Measurements from ENCODE around the gene SMAD6.

Gene SMAD6

DNA sequence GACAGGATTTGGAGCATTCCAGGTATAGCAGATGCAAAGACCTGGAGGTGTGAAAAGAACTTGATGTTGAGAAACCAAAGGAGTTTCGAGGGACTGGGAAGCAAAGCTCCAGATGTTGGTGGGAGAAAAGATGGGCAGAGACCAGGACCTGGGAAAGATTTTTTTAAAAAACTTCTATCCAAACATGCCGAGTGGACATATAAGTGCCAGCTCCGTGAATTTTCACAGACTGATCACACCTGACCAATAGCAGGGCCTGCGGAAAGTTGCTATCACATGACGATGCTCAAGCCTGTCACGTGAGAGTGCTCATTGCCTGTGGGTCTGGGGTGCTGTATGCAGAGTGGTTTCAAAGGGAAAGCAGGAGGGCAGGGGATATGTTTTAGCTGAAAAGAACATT is 19.9 kb downstream of the SMAD6 start:
- DNase-seq: no peak

GRCh38 chr15:66722757-66723540 is 20.9 kb downstream of the SMAD6 start:
- DNase-seq: no peak

DNA sequence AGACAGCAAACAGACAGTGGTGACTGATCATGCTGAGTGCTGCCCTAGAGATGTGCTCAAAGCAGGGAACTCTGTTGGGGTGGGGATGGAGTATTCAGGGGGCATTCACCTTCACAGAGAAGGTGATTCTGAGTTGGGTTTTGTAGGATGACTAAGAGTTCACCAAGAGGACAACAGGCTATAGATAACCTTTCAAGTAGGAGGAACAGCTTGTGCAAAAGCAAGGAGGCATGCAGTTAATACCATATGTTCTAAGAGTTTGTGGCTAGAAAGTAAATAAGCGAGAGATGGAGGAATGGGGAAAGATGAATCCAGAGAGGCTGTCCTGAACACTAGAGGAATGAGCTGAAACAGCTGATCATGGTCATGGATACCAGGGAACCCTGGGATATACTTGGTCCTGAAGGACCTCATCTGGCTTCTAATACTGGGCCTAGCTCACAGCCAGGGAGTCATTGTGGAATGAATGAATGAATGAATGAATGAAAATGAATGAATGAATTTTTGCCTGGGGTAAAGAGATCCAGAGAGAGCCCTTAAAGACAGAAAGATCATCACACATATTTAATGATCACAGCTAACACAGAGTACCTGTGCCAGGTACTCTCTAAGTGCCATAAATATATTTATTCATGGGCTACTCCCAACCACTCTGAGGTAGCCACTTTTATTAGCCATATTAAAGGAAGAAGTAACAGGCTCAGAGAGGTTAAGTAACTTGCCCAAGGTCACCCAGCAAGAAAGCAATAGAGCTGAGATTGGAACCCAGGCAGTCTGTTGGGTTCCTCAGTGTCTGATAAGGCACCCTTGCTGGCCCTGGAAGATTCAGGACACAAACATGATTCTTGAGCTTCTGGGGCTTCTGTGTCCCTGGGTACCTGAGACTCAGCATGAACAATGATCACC is 22.0 kb downstream of the SMAD6 start:
- no peak for DNase-seq

DNA sequence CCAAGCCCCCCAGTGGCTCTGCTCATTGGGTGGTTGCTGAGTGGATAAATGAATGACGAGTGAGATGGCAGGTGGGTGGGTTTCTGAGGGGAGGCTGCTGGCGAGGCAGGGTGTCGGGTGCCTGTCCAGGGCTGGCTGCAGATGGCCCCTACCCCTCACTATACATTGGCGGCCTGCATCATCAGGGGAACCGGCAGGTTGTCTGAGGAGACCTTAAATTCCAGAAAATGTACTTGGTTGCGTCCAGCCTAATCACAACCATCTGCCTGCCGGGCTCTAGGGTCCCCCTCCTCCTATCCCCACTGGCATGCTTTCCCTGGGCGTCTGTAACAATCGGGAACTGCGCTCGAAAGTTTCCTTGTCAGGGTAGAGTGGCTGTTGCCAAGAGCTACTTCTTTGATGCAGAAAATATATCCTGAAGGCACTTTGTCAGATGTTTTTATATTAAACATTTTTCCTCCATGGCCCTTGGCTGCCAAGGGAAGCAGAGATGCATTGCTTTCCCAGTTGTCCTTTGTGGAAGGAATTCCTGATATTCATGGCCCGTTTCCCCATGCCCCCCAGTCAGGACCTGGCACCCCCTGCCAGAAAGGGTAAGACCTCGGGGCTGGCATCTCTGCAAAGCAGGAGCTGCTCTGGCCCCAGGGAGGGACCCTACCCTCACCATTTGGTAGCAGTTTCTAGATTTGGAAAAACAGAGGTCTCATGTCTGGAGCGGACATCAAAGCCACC is 22.9 kb downstream of the SMAD6 start:
- no peak for DNase-seq

DNA sequence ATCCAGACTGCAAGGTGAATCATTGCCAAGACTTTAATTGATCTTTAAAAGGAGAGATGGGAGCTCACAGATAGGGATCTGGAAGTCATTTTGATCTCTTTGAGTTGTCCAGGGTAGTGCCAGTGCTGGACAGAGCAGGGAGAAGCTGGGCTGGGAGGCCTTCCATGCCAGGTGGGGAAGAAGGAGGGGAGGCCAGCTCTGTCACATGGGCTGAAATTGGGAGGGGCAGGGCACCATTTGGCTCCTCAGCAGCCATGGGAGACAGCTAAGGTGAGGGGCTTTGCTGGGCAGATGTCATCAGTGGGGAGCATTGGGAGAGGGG is 23.4 kb downstream of the SMAD6 start:
- no peak for DNase-seq

- no peak for DNase-seq
Observed at GRCh38 chr15:66726386-66726785, 24.4 kb downstream of the SMAD6 start.

- DNase-seq: no peak
Observed at GRCh38 chr15:66729331-66729951, 27.4 kb downstream of the SMAD6 start.

DNA sequence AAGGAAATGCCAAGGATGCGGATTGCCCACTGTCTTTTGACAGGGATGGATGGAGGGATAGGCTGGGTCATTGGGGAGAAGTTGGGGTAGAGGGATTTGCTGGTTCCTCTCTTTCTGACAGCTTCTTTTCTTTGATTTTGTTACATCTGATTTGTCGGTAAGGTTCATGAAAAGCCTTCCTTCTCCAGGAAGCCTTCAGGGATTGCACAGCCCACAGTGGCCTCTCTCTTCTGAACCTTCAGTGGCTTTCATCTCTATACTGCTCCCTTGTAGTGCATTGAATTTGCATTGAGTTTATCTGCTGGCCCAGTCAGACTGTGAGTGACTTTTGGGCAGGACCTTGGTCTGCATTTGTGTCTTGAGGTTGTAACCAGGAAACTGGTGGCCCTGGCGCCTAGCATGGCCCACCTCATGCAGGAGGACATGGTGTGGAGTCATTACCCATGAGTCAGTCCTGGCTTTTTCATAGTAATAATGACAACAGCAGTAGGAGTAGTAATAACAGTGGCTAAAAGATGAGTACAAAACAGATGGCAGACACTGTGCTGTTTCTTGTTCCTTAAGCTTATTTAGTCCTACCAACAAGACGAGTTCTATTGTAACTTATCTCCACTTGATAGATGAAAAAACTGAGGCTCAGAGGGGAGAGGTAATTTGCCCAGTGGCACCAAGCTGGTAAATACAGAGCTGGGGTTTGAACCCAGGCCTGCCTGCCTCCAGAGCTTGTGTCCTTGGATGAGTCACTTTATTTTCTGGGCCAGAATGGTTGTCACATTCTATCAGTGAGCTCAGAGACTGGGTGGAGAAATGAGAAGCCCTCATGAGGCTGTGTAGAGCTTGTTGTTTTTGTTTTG is 28.4 kb downstream of the SMAD6 start:
- DNase-seq: no peak

GRCh38 chr15:66733976-66734375 is 31.9 kb downstream of the SMAD6 start:
- no peak for DNase-seq

- no peak for DNase-seq
Observed at GRCh38 chr15:66734961-66735908, 33.2 kb downstream of the SMAD6 start.

DNA sequence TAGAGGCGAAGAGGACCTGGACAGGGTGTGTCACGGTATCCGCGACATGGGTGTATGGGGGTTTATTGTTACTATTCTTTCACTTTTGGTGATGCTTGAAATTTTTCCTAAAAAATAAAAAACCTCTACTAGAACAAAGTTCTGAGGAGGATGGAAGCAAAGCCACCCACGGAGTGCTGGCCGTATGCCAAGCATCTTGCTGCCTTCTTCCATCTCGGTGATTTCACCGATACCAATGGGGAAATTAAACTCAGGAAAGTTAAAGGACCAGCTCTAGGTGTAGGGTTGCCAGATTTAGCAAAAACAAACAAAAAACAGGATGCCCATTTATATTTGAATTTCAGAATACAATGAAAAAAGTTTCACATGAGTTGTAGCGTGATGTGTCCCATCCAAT is 33.9 kb downstream of the SMAD6 start:
- no peak for DNase-seq

DNA sequence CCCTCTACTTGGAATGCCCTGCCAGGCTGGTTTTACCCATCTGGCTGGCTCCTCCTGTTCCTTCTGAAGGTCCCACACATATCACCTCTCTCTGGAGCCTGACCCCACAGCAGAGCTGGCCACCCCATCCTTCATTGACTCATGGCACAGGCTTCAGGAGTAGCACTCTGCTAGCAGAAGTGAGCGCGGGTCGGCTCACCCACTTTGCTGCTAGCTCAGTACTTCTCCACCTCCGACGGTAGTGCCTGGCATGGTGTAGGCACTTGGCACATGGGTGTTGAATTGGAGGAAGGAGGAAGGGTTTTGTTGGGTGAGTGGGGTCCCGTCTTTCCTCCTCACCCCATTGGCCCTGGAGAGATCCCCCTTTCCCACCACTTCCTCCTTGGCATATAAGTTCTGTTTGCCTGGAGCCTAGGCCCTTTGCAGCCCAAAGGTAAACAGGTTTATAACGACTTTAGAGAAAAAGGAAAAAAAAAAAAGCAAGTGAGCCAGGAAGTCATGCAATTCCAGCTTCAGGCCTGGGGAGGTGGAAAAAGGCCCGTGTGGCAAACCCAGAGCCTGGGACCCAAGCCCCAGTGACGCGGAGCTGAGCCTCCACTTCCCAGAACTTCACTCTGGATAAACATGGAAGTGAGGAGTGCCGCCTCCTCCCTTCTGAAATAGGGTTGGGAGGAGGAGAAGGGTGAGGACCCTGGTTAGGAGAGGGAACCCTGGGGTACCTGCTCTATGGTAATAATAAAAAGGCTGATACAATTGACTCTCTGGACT is 35.4 kb downstream of the SMAD6 start:
- no peak for DNase-seq

GRCh38 chr15:66738116-66738515 is 36.1 kb downstream of the SMAD6 start:
- DNase-seq: no peak

GRCh38 chr15:66738595-66738994 is 36.6 kb downstream of the SMAD6 start:
- no peak for DNase-seq

GRCh38 chr15:66739287-66739686 is 37.3 kb downstream of the SMAD6 start:
- no peak for DNase-seq

DNA sequence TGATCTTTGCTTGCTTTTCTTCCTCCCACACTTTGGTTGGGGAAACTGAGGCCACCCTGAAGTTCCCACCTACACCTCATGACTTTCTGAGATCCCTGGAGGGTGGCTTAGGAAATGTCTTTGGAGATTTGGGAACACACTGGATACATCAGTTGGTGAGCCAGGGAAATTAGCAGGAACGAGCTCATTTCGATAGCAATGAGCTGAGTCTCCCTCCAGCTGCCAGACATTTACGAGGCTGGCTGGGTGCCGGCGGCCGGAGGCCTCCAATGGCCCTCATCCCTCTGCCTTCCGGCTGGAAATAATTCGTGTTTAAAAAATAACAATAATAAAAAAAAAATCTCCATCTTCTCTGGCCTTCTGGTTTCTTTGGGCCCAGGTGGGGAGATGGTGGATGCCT is 38.8 kb downstream of the SMAD6 start:
- no peak for DNase-seq

DNA sequence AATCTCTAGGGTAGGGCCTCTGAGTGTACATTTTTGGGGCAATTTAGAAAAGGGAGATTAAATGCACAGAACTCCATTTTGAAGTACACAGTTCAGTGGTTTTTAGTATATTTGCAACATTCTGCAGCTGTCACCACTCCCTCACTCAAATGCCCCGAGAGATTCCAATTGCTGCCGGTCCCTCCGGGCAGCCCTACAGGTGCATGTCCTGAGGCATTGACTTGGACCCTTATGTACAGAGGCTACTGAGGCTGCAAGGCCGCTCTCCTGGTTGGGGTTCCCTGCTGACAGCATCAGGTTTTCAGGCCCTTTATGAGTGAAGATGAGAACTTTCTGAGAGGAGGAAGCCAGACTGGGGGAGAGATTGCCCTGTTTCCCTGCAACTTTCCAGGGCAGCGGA is 39.6 kb downstream of the SMAD6 start:
- no peak for DNase-seq

DNA sequence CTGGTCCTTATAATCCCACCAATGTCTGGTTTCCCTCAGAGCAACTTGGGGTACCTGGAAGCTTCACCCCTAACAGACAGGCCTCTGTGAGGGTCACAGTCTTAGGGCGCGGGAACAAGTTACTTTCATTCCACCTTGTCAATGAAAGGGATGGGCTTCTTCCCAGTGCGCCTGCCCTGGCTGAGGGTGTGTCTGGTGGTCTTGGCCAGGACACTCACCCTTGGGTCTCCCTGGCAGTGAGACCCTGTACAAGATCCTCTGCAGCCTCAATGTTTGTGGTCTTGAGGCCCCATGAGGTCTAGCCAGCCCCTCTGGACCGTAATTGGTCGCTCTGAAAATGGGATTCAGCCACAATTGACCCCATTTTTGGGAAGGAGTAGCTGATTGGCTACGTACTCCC is 40.2 kb downstream of the SMAD6 start:
- no peak for DNase-seq

DNA sequence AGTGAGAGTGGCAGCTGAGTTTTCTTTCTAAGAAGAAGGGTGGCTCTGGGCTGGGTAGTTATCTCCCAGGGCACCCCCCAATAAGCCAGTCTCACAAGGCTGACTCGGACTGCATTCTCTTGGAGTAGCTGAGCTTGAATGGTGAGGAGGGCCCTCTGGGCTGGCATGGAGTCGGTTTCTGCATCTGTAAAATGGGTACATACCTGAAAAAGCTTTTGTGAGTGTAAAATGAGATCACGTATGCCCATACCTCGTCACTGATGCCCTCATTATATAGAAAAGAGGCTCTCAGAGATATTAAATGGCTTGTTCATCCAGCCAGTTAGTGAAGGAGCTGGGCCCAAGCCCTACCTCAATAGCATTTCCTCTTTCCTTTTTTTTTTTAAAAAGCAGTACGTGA is 41.2 kb downstream of the SMAD6 start:
- no peak for DNase-seq

All from NCI-H2029 (cell line).